ENCODE data around the gene CALY.

- TF ChIP-seq CTCF (IDR thresholded peaks at IDR 0.05; ENCODE audit: insufficient read depth, low read length, poor library complexity, severe bottlenecking) = no peak
- TF ChIP-seq EZH2phosphoT487 (conservative IDR thresholded peaks at IDR 0.05; ENCODE audit: low read length) = no peak
Observed at GRCh38 chr10:133310789-133311188, 25.9 kb downstream of the CALY start.
